Loucy (cell line): ENCODE results near the gene LRRC57.

Experiments
- CTCF ChIP-seq: fragments of 200-600 bp; sonication (generic); conservative IDR thresholded peaks from 2 replicates; pipeline ENCODE4 v1.5.1; 2014; ENCODE audit warnings: mild to moderate bottlenecking, antibody characterized with exemption, low read length
- EZH2phosphoT487 ChIP-seq: fragments of 200-600 bp; IDR thresholded peaks from 2 replicates; pipeline ENCODE4 v1.6.1; 2018; ENCODE audit warnings: antibody characterized with exemption, mild to moderate bottlenecking, moderate library complexity, borderline replicate concordance

- TF ChIP-seq CTCF (no peak), EZH2phosphoT487 (no peak)
Observed at GRCh38 chr15:42494998-42495360, 53.6 kb downstream of the LRRC57 start.
